Hepatocyte (in vitro differentiated cells): Measurements from ENCODE around the gene TLCD4. TPM values are rescaled to one million over a fixed set of nuclear protein-coding genes. Genes with fewer than 3 reads are reported as not detected.

Source experiments
- DNase-seq: peaks from one replicate; pipeline ENCODE4 v3.0.0-alpha.2; 2016; ENCODE audit warnings: low spot score
- H2AFZ ChIP-seq: fragments of 200-600 bp; sonication (generic); 2 replicates; pipeline ENCODE4 v1.6.0; 2016; ENCODE audit warnings: antibody characterized with exemption, mild to moderate bottlenecking
- H3K27ac ChIP-seq: fragments of 200-600 bp; sonication (generic); 2 replicates; pipeline ENCODE4 v1.5.1; 2016; ENCODE audit warnings: mild to moderate bottlenecking
- H3K27me3 ChIP-seq: fragments of 200-600 bp; sonication (generic); 2 replicates; pipeline ENCODE4 v1.6.1; 2016
- H3K36me3 ChIP-seq: fragments of 200-600 bp; sonication (generic); replicated peaks from 2 replicates; pipeline ENCODE4 v1.5.1; 2016; ENCODE audit warnings: low read depth; ENCODE audit not compliant: insufficient read depth
- H3K4me1 ChIP-seq: fragments of 200-600 bp; sonication (generic); 2 replicates; pipeline ENCODE4 v1.5.1; 2016; ENCODE audit warnings: mild to moderate bottlenecking, moderate library complexity; ENCODE audit not compliant: insufficient read depth
- H3K4me2 ChIP-seq: fragments of 200-600 bp; sonication (generic); 2 replicates; pipeline ENCODE4 v1.6.0; 2016
- H3K4me3 ChIP-seq: fragments of 200-600 bp; sonication (generic); 2 replicates; pipeline ENCODE4 v1.5.1; 2016; ENCODE audit warnings: mild to moderate bottlenecking
- H3K79me2 ChIP-seq: fragments of 200-600 bp; sonication (generic); 2 replicates; pipeline ENCODE4 v1.6.0; 2017; ENCODE audit warnings: mild to moderate bottlenecking
- H3K9me2 ChIP-seq: fragments of 200-600 bp; sonication (generic); replicated peaks from 2 replicates; pipeline ENCODE4 v1.6.0; 2017; ENCODE audit warnings: mild to moderate bottlenecking; ENCODE audit not compliant: insufficient read depth
- H3K9me3 ChIP-seq: fragments of 200-600 bp; sonication (generic); 2 replicates; pipeline ENCODE4 v1.5.1; 2016; ENCODE audit warnings: low read depth, mild to moderate bottlenecking
- H4K20me1 ChIP-seq: fragments of 200-600 bp; sonication (generic); 2 replicates; pipeline ENCODE4 v1.6.0; 2016; ENCODE audit warnings: mild to moderate bottlenecking; ENCODE audit not compliant: insufficient read depth, poor library complexity, severe bottlenecking
- CTCF ChIP-seq: fragments of 200-600 bp; sonication (generic); IDR thresholded peaks from 2 replicates; pipeline ENCODE4 v1.5.1; 2016; ENCODE audit warnings: antibody characterized with exemption, mild to moderate bottlenecking; ENCODE audit not compliant: poor library complexity
- EZH2 ChIP-seq: fragments of 200-600 bp; sonication (generic); IDR thresholded peaks from 2 replicates; pipeline ENCODE4 v1.6.1; 2016; ENCODE audit warnings: antibody characterized with exemption, mild to moderate bottlenecking, borderline replicate concordance
- EZH2phosphoT487 ChIP-seq: fragments of 200-600 bp; sonication (generic); IDR thresholded peaks from one replicate; pipeline ENCODE4 v1.6.1; 2018; ENCODE audit warnings: antibody characterized with exemption, mild to moderate bottlenecking, low read depth, moderate library complexity; ENCODE audit not compliant: unreplicated experiment, severe bottlenecking
- WGBS: methylation state at CpG from one replicate; pipeline ENCODE4 v1.1.6; 2016; ENCODE audit warnings: low lambda C conversion rate; ENCODE audit errors: missing lambda C conversion rate; 5-methylcytosine and 5-hydroxymethylcytosine counted together
- polyA plus RNA-seq: library from polyadenylated mRNA; unstranded; fragments of >200 nt; fragmentation: Nextera tagmentation; extraction: Ambion mirVana; gene quantifications from 2 replicates; pipeline ENCODE4 v1.2.1, GENCODE V29; 2016
- total RNA-seq: library from RNA; depleted of rRNA; stranded (reverse); fragments of >200 nt; gene quantifications from 2 replicates; pipeline ENCODE4 v1.2.3, GENCODE V29; 2014

Gene TLCD4
- total and polyA plus RNA-seq, 2 experiments from 2014 or later, result 12.2 to 31.5 TPM

GRCh38 chr1:95127380-95127779 is 10.2 kb downstream of the TLCD4 start:
- Histone ChIP-seq H3K9me3 (no peaks in the 10 kb centered on the region), H3K79me2 (peaks cover 57% of the 10 kb centered on the region), H3K4me3 (no peak overlapping the region), H3K36me3 (no peaks in the 10 kb centered on the region), H3K27ac (no peak overlapping the region), H3K9me2 (no peaks in the 10 kb centered on the region), H4K20me1 (no peaks in the 10 kb centered on the region), H3K4me1 (no peaks in the 10 kb centered on the region), H3K27me3 (no peaks in the 10 kb centered on the region), H2AFZ (no peak overlapping the region), H3K4me2 (no peak overlapping the region)
- WGBS, result 100% methylated on average over 1 of the region's 1 CpG
- TF ChIP-seq EZH2phosphoT487 (no peak), EZH2 (no peak)
- no peak for DNase-seq

GRCh38 chr1:95132762-95133161 is 15.6 kb downstream of the TLCD4 start:
- H3K9me2 ChIP-seq, result no peaks in the 10 kb centered on the region
- TF ChIP-seq EZH2phosphoT487 (no peak), EZH2 (no peak), CTCF (no peak)
- H3K27me3 ChIP-seq, result no peaks in the 10 kb centered on the region
- no peaks in the 10 kb centered on the region for H3K36me3 ChIP-seq
- no peaks in the 10 kb centered on the region for H4K20me1 ChIP-seq
- no peak for DNase-seq
- H3K9me3 ChIP-seq, result no peaks in the 10 kb centered on the region
- H3K4me1 ChIP-seq, result no peaks in the 10 kb centered on the region
- 100% methylated on average over 1 of the region's 1 CpG for WGBS
- peaks cover 47% of the 10 kb centered on the region for H3K79me2 ChIP-seq
- H3K27ac ChIP-seq, result no peak overlapping the region
- no peak overlapping the region for H2AFZ ChIP-seq
- no peak overlapping the region for H3K4me2 ChIP-seq
- no peak overlapping the region for H3K4me3 ChIP-seq

GRCh38 chr1:95133687-95134086 is 16.5 kb downstream of the TLCD4 start:
- Histone ChIP-seq H3K79me2 (peaks cover 42% of the 10 kb centered on the region), H3K4me1 (no peaks in the 10 kb centered on the region), H3K9me2 (no peaks in the 10 kb centered on the region), H3K36me3 (no peaks in the 10 kb centered on the region), H3K27ac (no peak overlapping the region), H3K4me2 (no peak overlapping the region), H3K9me3 (no peaks in the 10 kb centered on the region), H3K4me3 (no peak overlapping the region), H3K27me3 (no peaks in the 10 kb centered on the region), H4K20me1 (no peaks in the 10 kb centered on the region), H2AFZ (no peak overlapping the region)
- no peak for DNase-seq
- TF ChIP-seq EZH2, result no peak
- TF ChIP-seq CTCF, result no peak

- peaks cover 14% of the 10 kb centered on the region for H3K79me2 ChIP-seq
- no peak overlapping the region for H3K4me3 ChIP-seq
- no peaks in the 10 kb centered on the region for H4K20me1 ChIP-seq
- no peaks in the 10 kb centered on the region for H3K27me3 ChIP-seq
- no peak overlapping the region for H3K4me2 ChIP-seq
- no peak for DNase-seq
- H3K4me1 ChIP-seq, result no peaks in the 10 kb centered on the region
- no peak for TF ChIP-seq CTCF
- TF ChIP-seq EZH2, result no peak
- TF ChIP-seq EZH2phosphoT487, result no peak
- H3K36me3 ChIP-seq, result no peaks in the 10 kb centered on the region
- H3K9me3 ChIP-seq, result no peaks in the 10 kb centered on the region
- H2AFZ ChIP-seq, result no peak overlapping the region
- H3K9me2 ChIP-seq, result no peaks in the 10 kb centered on the region
- no peak overlapping the region for H3K27ac ChIP-seq
Observed at GRCh38 chr1:95138223-95138622, 21.1 kb downstream of the TLCD4 start.
